Measurements from ENCODE around the gene PARN. TPM values are rescaled to one million over a fixed set of nuclear protein-coding genes. Genes with fewer than 3 reads are reported as not detected.

PARN gene
- total RNA-seq, 1 experiment from 2014 or later = 42.5 TPM

DNA sequence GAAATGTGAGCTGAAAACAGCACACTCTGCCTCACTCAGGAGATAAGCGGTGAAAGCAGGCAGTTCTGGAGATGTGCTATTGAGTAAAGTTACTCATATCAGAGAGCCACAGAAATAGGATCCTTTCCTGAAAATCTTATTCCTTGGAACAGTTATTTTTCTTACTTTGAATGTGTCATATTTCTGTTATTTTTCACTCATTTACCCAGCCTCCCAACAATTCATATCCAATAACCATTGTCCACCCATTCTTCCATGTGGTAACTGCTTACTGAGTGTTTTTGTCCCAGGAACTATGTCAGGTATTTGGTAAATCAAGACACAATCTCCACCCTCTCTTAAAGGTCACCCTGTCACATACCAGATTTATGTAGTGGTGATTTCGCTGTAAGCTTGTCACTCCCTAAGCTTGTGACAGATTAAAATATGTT is 144.9 kb downstream of the PARN start:
- BruUV-seq (replicated peaks) = no TSS peak
- Histone ChIP-seq H3K27me3 (ENCODE audit: insufficient read depth, low read length) (no peaks in the 10 kb centered on the region), H3K4me3 (replicated peaks in 1 of 2; ENCODE audit: low read depth in 1 of 2, low read length in 2 of 2) (no peak overlapping the region), H3K9me3 (ENCODE audit: control insufficient read depth in 1 of 2, insufficient read depth in 1 of 2, low read depth in 1 of 2, low read length in 2 of 2) (no peaks in the 10 kb centered on the region), H3K27ac (ENCODE audit: low read depth, low read length) (no peak overlapping the region), H4K20me1 (ENCODE audit: insufficient read depth) (no peaks in the 10 kb centered on the region), H3K79me2 (ENCODE audit: insufficient read depth, low read length) (peaks cover 5% of the 10 kb centered on the region; the same call in 1 of the 2 replicates), H2AFZ (ENCODE audit: low read depth, low read length, poor library complexity, severe bottlenecking) (no peak overlapping the region), H3K9me2 (ENCODE audit: insufficient read depth) (no peaks in the 10 kb centered on the region), H3K4me2 (ENCODE audit: low read length) (peak overlapping the region; percentile 42; the same call in 1 of the 2 replicates), H3K36me3 (ENCODE audit: control insufficient read depth in 1 of 2, insufficient read depth in 2 of 2, low read length in 2 of 2) (peaks cover 0 to 12% of the 10 kb centered on the region in 2 experiments; a peak in 1 of 4 replicates), H3K4me1 (ENCODE audit: control insufficient read depth in 1 of 2, insufficient read depth in 2 of 2, low read length in 2 of 2) (peaks cover 27 to 41% of the 10 kb centered on the region in 2 experiments), H3K9ac (ENCODE audit: low read length) (no peak overlapping the region)
- no peak for DNase-seq (ENCODE audit: low read depth, low spot score)
- no peak for ATAC-seq
- ChIA-PET CTCF (no interaction called here), RAD21 (ENCODE audit: low non-redundant PET in 1 of 2, low total read pairs in 2 of 2, uncharacterized antibody in 2 of 2, unreplicated experiment in 2 of 2) (no interaction called here), POLR2A (no interaction called here)
- TF ChIP-seq ELF1 (IDR thresholded peaks at IDR 0.05; ENCODE audit: borderline replicate concordance, low read depth) (no peak), CBX3 (IDR thresholded peaks at IDR 0.05; ENCODE audit: low read depth) (no peak), FOSL1 (IDR thresholded peaks at IDR 0.05; ENCODE audit: low read depth) (no peak), CEBPB (IDR thresholded peaks at IDR 0.05; ENCODE audit: low read depth) (no peak), EZH2 (IDR thresholded peaks at IDR 0.05) (no peak), ZNF274 (IDR thresholded peaks at IDR 0.05; ENCODE audit: low read depth, low read length) (no peak), EGR1 (IDR thresholded peaks at IDR 0.05; ENCODE audit: low read depth) (no peak)
- TF ChIP-seq, protein P1, sequence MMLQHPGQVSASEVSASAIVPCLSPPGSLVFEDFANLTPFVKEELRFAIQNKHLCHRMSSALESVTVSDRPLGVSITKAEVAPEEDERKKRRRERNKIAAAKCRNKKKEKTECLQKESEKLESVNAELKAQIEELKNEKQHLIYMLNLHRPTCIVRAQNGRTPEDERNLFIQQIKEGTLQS (IDR thresholded peaks at IDR 0.05) = no peak
- TF ChIP-seq, protein P2, sequence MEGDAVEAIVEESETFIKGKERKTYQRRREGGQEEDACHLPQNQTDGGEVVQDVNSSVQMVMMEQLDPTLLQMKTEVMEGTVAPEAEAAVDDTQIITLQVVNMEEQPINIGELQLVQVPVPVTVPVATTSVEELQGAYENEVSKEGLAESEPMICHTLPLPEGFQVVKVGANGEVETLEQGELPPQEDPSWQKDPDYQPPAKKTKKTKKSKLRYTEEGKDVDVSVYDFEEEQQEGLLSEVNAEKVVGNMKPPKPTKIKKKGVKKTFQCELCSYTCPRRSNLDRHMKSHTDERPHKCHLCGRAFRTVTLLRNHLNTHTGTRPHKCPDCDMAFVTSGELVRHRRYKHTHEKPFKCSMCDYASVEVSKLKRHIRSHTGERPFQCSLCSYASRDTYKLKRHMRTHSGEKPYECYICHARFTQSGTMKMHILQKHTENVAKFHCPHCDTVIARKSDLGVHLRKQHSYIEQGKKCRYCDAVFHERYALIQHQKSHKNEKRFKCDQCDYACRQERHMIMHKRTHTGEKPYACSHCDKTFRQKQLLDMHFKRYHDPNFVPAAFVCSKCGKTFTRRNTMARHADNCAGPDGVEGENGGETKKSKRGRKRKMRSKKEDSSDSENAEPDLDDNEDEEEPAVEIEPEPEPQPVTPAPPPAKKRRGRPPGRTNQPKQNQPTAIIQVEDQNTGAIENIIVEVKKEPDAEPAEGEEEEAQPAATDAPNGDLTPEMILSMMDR (IDR thresholded peaks at IDR 0.05 in 2 of 3, conservative IDR thresholded peaks at IDR 0.05 in 1 of 3; ENCODE audit: borderline replicate concordance in 1 of 3, insufficient read depth in 1 of 3, low read depth in 2 of 3, low read length in 2 of 3) = no peak
- TF ChIP-seq, protein P3, sequence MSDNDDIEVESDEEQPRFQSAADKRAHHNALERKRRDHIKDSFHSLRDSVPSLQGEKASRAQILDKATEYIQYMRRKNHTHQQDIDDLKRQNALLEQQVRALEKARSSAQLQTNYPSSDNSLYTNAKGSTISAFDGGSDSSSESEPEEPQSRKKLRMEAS (IDR thresholded peaks at IDR 0.05) = no peak
- intact Hi-C loops (cut with micrococcal nuclease) = no loop called here
